GM23338 (cell line): ENCODE results near the gene C6orf120. TPM values are rescaled to one million over a fixed set of nuclear protein-coding genes. Genes with fewer than 3 reads are reported as not detected.

ENCODE experiments used
- ATAC-seq: fragments of 200-7000 bp; cut with Tn5 transposase; 3 replicates; pipeline ENCODE4 v1.9.1; 2020
- DNase-seq: peaks from one replicate; pipeline ENCODE4 v3.0.0-alpha.2; 2015; ENCODE audit warnings: low spot score
- H2AFZ ChIP-seq: fragments of 200-600 bp; sonication (generic); 2 replicates; pipeline ENCODE4 v1.8.0; 2016; ENCODE audit warnings: antibody characterized with exemption, mild to moderate bottlenecking, moderate library complexity
- H3F3A ChIP-seq: fragments of 200-600 bp; sonication (generic); replicated peaks from 2 replicates; pipeline ENCODE4 v1.8.0; 2017; ENCODE audit warnings: antibody characterized with exemption, mixed run types, low read depth
- H3K27ac ChIP-seq: fragments of 200-600 bp; sonication (generic); 2 replicates; pipeline ENCODE4 v1.6.1; 2016; ENCODE audit warnings: low read depth
- H3K27me3 ChIP-seq: fragments of 200-600 bp; sonication (generic); 2 replicates; pipeline ENCODE4 v1.8.0; 2016; ENCODE audit warnings: mild to moderate bottlenecking, mixed run types, moderate library complexity; ENCODE audit not compliant: insufficient read depth
- H3K36me3 ChIP-seq: fragments of 200-600 bp; sonication (generic); 2 replicates; pipeline ENCODE4 v1.8.0; 2016; ENCODE audit warnings: mild to moderate bottlenecking; ENCODE audit not compliant: insufficient read depth
- H3K4me1 ChIP-seq: fragments of 200-600 bp; sonication (generic); 2 replicates; pipeline ENCODE4 v1.8.0; 2016; ENCODE audit warnings: mild to moderate bottlenecking, moderate library complexity; ENCODE audit not compliant: insufficient read depth
- H3K4me2 ChIP-seq: fragments of 200-600 bp; sonication (generic); 2 replicates; pipeline ENCODE4 v1.7.1; 2017; ENCODE audit warnings: mixed run types
- H3K4me3 ChIP-seq: fragments of 200-600 bp; sonication (generic); 2 replicates; pipeline ENCODE4 v1.6.1; 2016; ENCODE audit warnings: mixed run types
- H3K79me2 ChIP-seq: fragments of 200-600 bp; sonication (generic); replicated peaks from 2 replicates; pipeline ENCODE4 v1.8.0; 2017; ENCODE audit warnings: mild to moderate bottlenecking; ENCODE audit not compliant: insufficient read depth
- H3K9me2 ChIP-seq: fragments of 200-600 bp; sonication (generic); 2 replicates; pipeline ENCODE4 v1.8.0; 2017; ENCODE audit not compliant: insufficient read depth
- H4K20me1 ChIP-seq: fragments of 200-600 bp; sonication (generic); replicated peaks from 2 replicates; pipeline ENCODE4 v1.8.0; 2017; ENCODE audit warnings: mild to moderate bottlenecking; ENCODE audit not compliant: insufficient read depth
- H3K27ac Mint-ChIP-seq: 2 replicates; pipeline ENCODE4 v1.8.0; 2020; ENCODE audit warnings: inconsistent platforms, mild to moderate bottlenecking, moderate library complexity, mixed read lengths
- H3K27me3 Mint-ChIP-seq: 3 replicates; pipeline ENCODE4 v1.8.0; 2022; ENCODE audit warnings: low read depth, mild to moderate bottlenecking, moderate library complexity, mixed read lengths, inconsistent platforms; ENCODE audit not compliant: insufficient read depth, poor library complexity
- H3K36me3 Mint-ChIP-seq: 3 replicates; pipeline ENCODE4 v1.8.0; 2021; ENCODE audit warnings: low read depth, mild to moderate bottlenecking, inconsistent platforms, moderate library complexity, mixed read lengths
- H3K4me1 Mint-ChIP-seq: 3 replicates; pipeline ENCODE4 v1.8.0; 2020; ENCODE audit warnings: mild to moderate bottlenecking, inconsistent platforms, mixed read lengths
- H3K4me3 Mint-ChIP-seq: 3 replicates; pipeline ENCODE4 v1.8.0; 2021; ENCODE audit warnings: moderate library complexity, mild to moderate bottlenecking, inconsistent platforms, mixed read lengths
- H3K9me3 Mint-ChIP-seq: 3 replicates; pipeline ENCODE4 v1.8.0; 2020; ENCODE audit warnings: moderate library complexity, mild to moderate bottlenecking, inconsistent platforms, mixed read lengths
- CREB1 ChIP-seq: fragments of 250-450 bp; sonication (Bioruptor Pico); IDR thresholded peaks from 2 replicates; pipeline ENCODE4 v1.5.0; 2020; ENCODE audit warnings: low read depth, mild to moderate bottlenecking, moderate library complexity
- ETS1 ChIP-seq: IDR thresholded peaks from 2 replicates; pipeline ENCODE4 v1.6.1; 2016; ENCODE audit warnings: antibody characterized with exemption
- EZH2 ChIP-seq: fragments of 200-600 bp; sonication (generic); IDR thresholded peaks from one replicate; pipeline ENCODE4 v1.8.0; 2017; ENCODE audit warnings: antibody characterized with exemption, mild to moderate bottlenecking, low read depth; ENCODE audit not compliant: unreplicated experiment
- EZH2phosphoT487 ChIP-seq: fragments of 200-600 bp; sonication (generic); IDR thresholded peaks from one replicate; pipeline ENCODE4 v1.8.1; 2018; ENCODE audit warnings: antibody characterized with exemption; ENCODE audit not compliant: unreplicated experiment
- JUNB ChIP-seq: IDR thresholded peaks from one replicate; pipeline ENCODE4 v1.6.1; 2016; ENCODE audit warnings: antibody characterized with exemption; ENCODE audit not compliant: unreplicated experiment
- NANOG ChIP-seq: IDR thresholded peaks from 2 replicates; pipeline ENCODE4 v1.6.1; 2016; ENCODE audit warnings: antibody characterized with exemption, borderline replicate concordance
- POLR2AphosphoS5 ChIP-seq: IDR thresholded peaks from 2 replicates; pipeline ENCODE4 v1.6.1; 2016; ENCODE audit warnings: antibody characterized with exemption, low read depth
- REST ChIP-seq: IDR thresholded peaks from one replicate; pipeline ENCODE4 v1.6.1; 2018; ENCODE audit warnings: antibody characterized with exemption; ENCODE audit not compliant: unreplicated experiment
- STAT1 ChIP-seq: IDR thresholded peaks from one replicate; pipeline ENCODE4 v1.6.1; 2016; ENCODE audit warnings: antibody characterized with exemption; ENCODE audit not compliant: unreplicated experiment
- ZNF114 ChIP-seq: fragments of 250-450 bp; sonication (Bioruptor Pico); IDR thresholded peaks from 2 replicates; pipeline ENCODE4 v1.5.0; 2020; ENCODE audit warnings: mild to moderate bottlenecking, moderate library complexity
- ZNF331 ChIP-seq: fragments of 250-450 bp; sonication (Bioruptor Pico); IDR thresholded peaks from 2 replicates; pipeline ENCODE4 v1.5.0; 2020; ENCODE audit warnings: low read depth, mild to moderate bottlenecking, moderate library complexity
- ZNF462 ChIP-seq: fragments of 250-450 bp; sonication (Bioruptor Pico); IDR thresholded peaks from 2 replicates; pipeline ENCODE4 v1.5.0; 2020; ENCODE audit warnings: mild to moderate bottlenecking, moderate library complexity
- polyA plus RNA-seq: library from polyadenylated mRNA; unstranded; fragments of >200 nt; fragmentation: Nextera tagmentation; extraction: Ambion mirVana; gene quantifications from 2 replicates; pipeline ENCODE4 v1.2.1, GENCODE V29; 2016
- total RNA-seq: library from RNA; depleted of rRNA; stranded (reverse); fragments of >200 nt; shearing (Covaris generic); gene quantifications from 2 replicates; pipeline ENCODE4 v1.2.3, GENCODE V29; 2014

C6orf120 gene
- total and polyA plus RNA-seq, 2 experiments from 2014 or later = 18.8 to 57.3 TPM

- TF ChIP-seq ZNF462 (no peak), ZNF331 (CRISPR knock-in tag) (no peak), EZH2phosphoT487 (no peak), JUNB (no peak), EZH2 (no peak), ZNF114 (CRISPR knock-in tag) (no peak), STAT1 (no peak), ETS1 (no peak), REST (no peak), NANOG (no peak), CREB1 (CRISPR knock-in tag) (no peak), POLR2AphosphoS5 (no peak)
- Mint-ChIP-seq H3K27ac (no peak overlapping the region), H3K4me3 (no peak overlapping the region), H3K4me1 (peaks cover 10% of the 10 kb centered on the region; the same call in 2 of the 3 replicates), H3K9me3 (peaks cover 3% of the 10 kb centered on the region; the same call in 2 of the 3 replicates), H3K36me3 (peaks cover 77% of the 10 kb centered on the region), H3K27me3 (peaks cover 13% of the 10 kb centered on the region)
- no peak overlapping the region for H3K4me2 ChIP-seq
- 0 out of 2 replicates have a peak, but pooled peaks cover 4% of the 10 kb centered on the region for H4K20me1 ChIP-seq
- H3K4me3 ChIP-seq = no peak overlapping the region
- H3K79me2 ChIP-seq = peaks cover 82% of the 10 kb centered on the region
- H3K27me3 ChIP-seq = no peaks in the 10 kb centered on the region
- peaks cover 27% of the 10 kb centered on the region for H3K36me3 ChIP-seq
- H3F3A ChIP-seq = no peaks in the 10 kb centered on the region
- H3K4me1 ChIP-seq = no peaks in the 10 kb centered on the region
- no peak overlapping the region for H3K27ac ChIP-seq
- 0 out of 2 replicates have a peak, but pooled peaks cover 3% of the 10 kb centered on the region for H3K9me2 ChIP-seq
- ATAC-seq (no peak), DNase-seq (no peak)
- no peak overlapping the region for H2AFZ ChIP-seq
These were observed 12.6 kb upstream of the C6orf120 start for GRCh38 chr6:169689287-169689686.
